H9 (cell line): ENCODE results near the gene NPLOC4. TPM values are rescaled to one million over a fixed set of nuclear protein-coding genes. Genes with fewer than 3 reads are reported as not detected.

ENCODE experiments used
- DNase-seq: peaks from one replicate; pipeline ENCODE4 v3.0.0-alpha.2; 2017
- H2AFZ ChIP-seq: one replicate; pipeline ENCODE4 v1.6.1; 2013; ENCODE audit warnings: mild to moderate bottlenecking, low read length, control low read depth, moderate library complexity
- H2AK5ac ChIP-seq: 2 replicates; pipeline ENCODE4 v1.6.1; 2013; ENCODE audit warnings: low read length, control low read depth, mixed read lengths; ENCODE audit not compliant: insufficient read length
- H2BK120ac ChIP-seq: one replicate; pipeline ENCODE4 v1.6.1; 2013; ENCODE audit warnings: low read depth, mild to moderate bottlenecking, low read length, control low read depth, inconsistent platforms; ENCODE audit not compliant: poor library complexity, severe bottlenecking
- H2BK12ac ChIP-seq: 2 replicates; pipeline ENCODE4 v1.6.1; 2013; ENCODE audit warnings: low read length, control low read depth, mixed read lengths, low read depth; ENCODE audit not compliant: insufficient read length
- H2BK15ac ChIP-seq: 2 replicates; pipeline ENCODE4 v1.6.1; 2013; ENCODE audit warnings: low read depth, low read length, control low read depth
- H2BK20ac ChIP-seq: one replicate; pipeline ENCODE4 v1.6.1; 2013; ENCODE audit warnings: low read depth, mild to moderate bottlenecking, low read length, control low read depth, inconsistent platforms; ENCODE audit not compliant: poor library complexity, severe bottlenecking
- H2BK5ac ChIP-seq: 2 replicates; pipeline ENCODE4 v1.6.1; 2013; ENCODE audit warnings: low read length, control low read depth, mixed read lengths; ENCODE audit not compliant: insufficient read length
- H3K14ac ChIP-seq: 2 replicates; pipeline ENCODE4 v1.6.1; 2013; ENCODE audit warnings: low read length, control low read depth; ENCODE audit not compliant: insufficient read depth
- H3K18ac ChIP-seq: 2 replicates; pipeline ENCODE4 v1.6.1; 2013; ENCODE audit warnings: low read depth, mild to moderate bottlenecking, mixed read lengths, low read length, control low read depth; ENCODE audit not compliant: insufficient read length
- H3K23ac ChIP-seq: 2 replicates; pipeline ENCODE4 v1.6.1; 2013; ENCODE audit warnings: low read length, control low read depth, mixed read lengths, low read depth; ENCODE audit not compliant: insufficient read length
- H3K23me2 ChIP-seq: 2 replicates; pipeline ENCODE4 v1.6.1; 2013; ENCODE audit warnings: low read depth, mild to moderate bottlenecking, mixed read lengths, low read length, control low read depth; ENCODE audit not compliant: insufficient read length, poor library complexity, severe bottlenecking
- H3K27ac ChIP-seq: 2 replicates; pipeline ENCODE4 v1.5.1; 2013; ENCODE audit warnings: low read length, control low read depth, mixed read lengths, low read depth; ENCODE audit not compliant: insufficient read length
- H3K27me3 ChIP-seq: 2 replicates; pipeline ENCODE4 v1.6.1; 2013; ENCODE audit warnings: low read length, control low read depth, inconsistent platforms; ENCODE audit not compliant: insufficient read depth
- H3K4ac ChIP-seq: 2 replicates; pipeline ENCODE4 v1.6.1; 2013; ENCODE audit warnings: low read depth, mild to moderate bottlenecking, control low read depth, inconsistent platforms, low read length, moderate library complexity
- H3K4me1 ChIP-seq: 2 replicates; pipeline ENCODE4 v1.6.1; 2013; ENCODE audit warnings: low read length, control low read depth, inconsistent platforms; ENCODE audit not compliant: insufficient read depth
- H3K4me2 ChIP-seq: 2 replicates; pipeline ENCODE4 v1.6.1; 2013; ENCODE audit warnings: low read length, control low read depth, mixed read lengths; ENCODE audit not compliant: insufficient read length, insufficient read depth
- H3K56ac ChIP-seq: 2 replicates; pipeline ENCODE4 v1.6.1; 2013; ENCODE audit warnings: low read depth, mild to moderate bottlenecking, mixed read lengths, low read length, control low read depth; ENCODE audit not compliant: insufficient read length
- H3K79me1 ChIP-seq: 2 replicates; pipeline ENCODE4 v1.6.1; 2013; ENCODE audit warnings: low read depth, mild to moderate bottlenecking, moderate library complexity, low read length, control low read depth, inconsistent platforms; ENCODE audit not compliant: insufficient read depth, poor library complexity, severe bottlenecking
- H3K79me2 ChIP-seq: 2 replicates; pipeline ENCODE4 v1.6.1; 2013; ENCODE audit warnings: low read length, control low read depth, inconsistent platforms; ENCODE audit not compliant: insufficient read depth
- H3K9ac ChIP-seq: 2 replicates; pipeline ENCODE4 v1.6.1; 2013; ENCODE audit warnings: low read length, control low read depth, mixed read lengths; ENCODE audit not compliant: insufficient read length; ENCODE audit errors: extremely low read depth
- H3K9me3 ChIP-seq: one replicate; pipeline ENCODE4 v1.6.1; 2013; ENCODE audit warnings: low read depth, low read length, inconsistent platforms; ENCODE audit not compliant: control insufficient read depth
- H3T11ph ChIP-seq: one replicate; pipeline ENCODE4 v1.6.1; 2013; ENCODE audit warnings: mild to moderate bottlenecking, low read length, control low read depth, inconsistent platforms
- H4K20me1 ChIP-seq: one replicate; pipeline ENCODE4 v1.6.1; 2013; ENCODE audit not compliant: control insufficient read depth, insufficient read length, insufficient read depth
- H4K5ac ChIP-seq: 2 replicates; pipeline ENCODE4 v1.6.1; 2013; ENCODE audit warnings: low read depth, mild to moderate bottlenecking, mixed read lengths, low read length, control low read depth; ENCODE audit not compliant: insufficient read length
- H4K8ac ChIP-seq: replicated peaks from 2 replicates; pipeline ENCODE4 v1.6.1; 2013; ENCODE audit warnings: low read length, control low read depth, mixed read lengths, low read depth; ENCODE audit not compliant: insufficient read length
- H4K91ac ChIP-seq: 2 replicates; pipeline ENCODE4 v1.6.1; 2013; ENCODE audit warnings: low read depth, mild to moderate bottlenecking, moderate library complexity, mixed read lengths, low read length, control low read depth; ENCODE audit not compliant: insufficient read length
- H3K27ac Mint-ChIP-seq, 3 experiments: 2 replicates in 2 of 3; 3 replicates in 1 of 3; pipeline ENCODE4 v1.8.0; 2020 to 2021; ENCODE audit warnings: mixed read lengths in 3 of 3, mild to moderate bottlenecking in 1 of 3, moderate library complexity in 1 of 3
- H3K27me3 Mint-ChIP-seq: 2 replicates; pipeline ENCODE4 v1.8.0; 2021; ENCODE audit warnings: low read depth, mild to moderate bottlenecking, moderate library complexity, mixed read lengths
- H3K36me3 Mint-ChIP-seq, 3 experiments: 2 replicates in 2 of 3; 3 replicates in 1 of 3; pipeline ENCODE4 v1.8.0; 2020 to 2021; ENCODE audit warnings: low read depth in 3 of 3, mixed read lengths in 3 of 3; ENCODE audit not compliant: insufficient read depth in 1 of 3
- H3K4me1 Mint-ChIP-seq, 2 experiments: 2 replicates each; pipeline ENCODE4 v1.8.0; 2020; ENCODE audit warnings: mixed read lengths in 2 of 2
- H3K4me3 Mint-ChIP-seq, 2 experiments: 2 replicates in 1 of 2; 3 replicates in 1 of 2; pipeline ENCODE4 v1.8.0; 2020 to 2021; ENCODE audit warnings: mild to moderate bottlenecking in 2 of 2, mixed read lengths in 2 of 2, moderate library complexity in 1 of 2
- H3K9me3 Mint-ChIP-seq, 2 experiments: 2 replicates in 1 of 2; 3 replicates in 1 of 2; pipeline ENCODE4 v1.8.0; 2020; ENCODE audit warnings: mild to moderate bottlenecking in 2 of 2, mixed read lengths in 2 of 2, moderate library complexity in 1 of 2
- WGBS: extraction: QIAGEN DNeasy Blood & Tissue Kit; methylation state at CpG from one replicate; pipeline ENCODE4 v1.1.7; 2013; ENCODE audit warnings: missing lambda C conversion rate, low lambda C conversion rate, mixed read lengths; ENCODE audit not compliant: insufficient read length; ENCODE audit errors: extremely low coverage; 5-methylcytosine and 5-hydroxymethylcytosine counted together
- total RNA-seq: library from RNA; stranded (reverse); gene quantifications from 2 replicates; pipeline ENCODE4 v1.2.1, GENCODE V29; 2021
- TF ChIP-seq, protein P1 (sequence below): fragments of 200-600 bp; sonication (generic); conservative IDR thresholded peaks from 3 replicates; pipeline ENCODE4 v1.8.0; 2021; ENCODE audit warnings: antibody characterized with exemption, mild to moderate bottlenecking

NPLOC4 gene
- total RNA-seq, 1 experiment from 2014 or later: 103 TPM

DNA sequence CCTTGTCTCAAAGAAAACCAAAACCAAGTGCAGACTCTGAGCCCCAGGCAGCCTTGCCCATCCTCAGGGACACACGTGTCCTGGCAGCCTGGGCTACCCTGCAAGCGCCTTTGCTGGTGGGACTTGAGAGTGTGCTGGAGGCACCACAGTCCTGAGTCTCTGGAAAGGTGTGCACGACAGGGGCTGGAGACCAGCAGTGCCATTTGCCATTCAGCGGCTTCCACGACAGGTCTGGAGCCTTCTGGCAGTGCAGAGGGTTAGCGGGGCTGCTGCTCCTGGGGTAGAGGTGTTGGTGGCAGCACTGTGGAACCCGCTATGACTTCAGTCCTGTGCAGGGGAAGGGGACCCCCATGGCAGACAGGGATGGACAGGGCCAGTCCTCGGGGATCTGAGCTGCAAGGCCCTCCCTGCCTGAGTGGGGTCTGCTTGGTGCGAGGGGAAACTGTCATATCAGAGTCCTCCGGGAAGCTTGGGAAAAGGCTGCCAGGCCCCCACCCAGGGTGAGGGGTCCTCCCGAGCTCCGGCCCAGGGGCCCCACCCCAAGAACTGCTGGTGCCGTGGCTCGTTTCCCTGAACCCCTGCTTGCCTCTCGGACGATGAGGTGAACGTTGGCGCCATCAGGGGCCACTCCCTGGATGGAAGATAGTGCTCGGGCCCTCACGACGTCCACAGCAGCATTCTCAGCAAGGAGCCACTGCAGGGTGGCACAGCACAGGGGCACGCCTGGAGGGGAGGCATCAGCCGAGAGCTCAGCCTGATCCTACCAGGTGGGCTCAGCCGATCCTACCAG lies 91.6 kb downstream of the NPLOC4 start:
- no peaks in the 10 kb centered on the region for H3K4me1 Mint-ChIP-seq
- H3K27ac ChIP-seq: no peak overlapping the region
- H3K9me3 ChIP-seq: no peaks in the 10 kb centered on the region
- no peak overlapping the region for H3K23ac ChIP-seq
- no peak overlapping the region for H3K56ac ChIP-seq
- no peaks in the 10 kb centered on the region for H3K27me3 Mint-ChIP-seq
- TF ChIP-seq, protein P1, sequence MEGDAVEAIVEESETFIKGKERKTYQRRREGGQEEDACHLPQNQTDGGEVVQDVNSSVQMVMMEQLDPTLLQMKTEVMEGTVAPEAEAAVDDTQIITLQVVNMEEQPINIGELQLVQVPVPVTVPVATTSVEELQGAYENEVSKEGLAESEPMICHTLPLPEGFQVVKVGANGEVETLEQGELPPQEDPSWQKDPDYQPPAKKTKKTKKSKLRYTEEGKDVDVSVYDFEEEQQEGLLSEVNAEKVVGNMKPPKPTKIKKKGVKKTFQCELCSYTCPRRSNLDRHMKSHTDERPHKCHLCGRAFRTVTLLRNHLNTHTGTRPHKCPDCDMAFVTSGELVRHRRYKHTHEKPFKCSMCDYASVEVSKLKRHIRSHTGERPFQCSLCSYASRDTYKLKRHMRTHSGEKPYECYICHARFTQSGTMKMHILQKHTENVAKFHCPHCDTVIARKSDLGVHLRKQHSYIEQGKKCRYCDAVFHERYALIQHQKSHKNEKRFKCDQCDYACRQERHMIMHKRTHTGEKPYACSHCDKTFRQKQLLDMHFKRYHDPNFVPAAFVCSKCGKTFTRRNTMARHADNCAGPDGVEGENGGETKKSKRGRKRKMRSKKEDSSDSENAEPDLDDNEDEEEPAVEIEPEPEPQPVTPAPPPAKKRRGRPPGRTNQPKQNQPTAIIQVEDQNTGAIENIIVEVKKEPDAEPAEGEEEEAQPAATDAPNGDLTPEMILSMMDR: no peak
- H2BK120ac ChIP-seq: no peak overlapping the region
- no peaks in the 10 kb centered on the region for H3K79me2 ChIP-seq
- H3K4me2 ChIP-seq: no peak overlapping the region
- no peaks in the 10 kb centered on the region for H3K4me1 ChIP-seq
- no peak overlapping the region; a peak in 1 of 7 replicates for H3K27ac Mint-ChIP-seq
- no peak overlapping the region for H3K9ac ChIP-seq
- H4K91ac ChIP-seq: no peak overlapping the region
- H2AK5ac ChIP-seq: no peak overlapping the region
- no peak overlapping the region for H3K4ac ChIP-seq
- H2AFZ ChIP-seq: no peak overlapping the region
- H3K4me3 Mint-ChIP-seq: no peak overlapping the region
- no peak overlapping the region for H2BK20ac ChIP-seq
- no peak overlapping the region for H3T11ph ChIP-seq
- H4K8ac ChIP-seq: no peak overlapping the region
- H3K36me3 Mint-ChIP-seq: peaks cover 23 to 59% (median 43%) of the 10 kb centered on the region in 3 experiments
- no peak for DNase-seq
- H2BK5ac ChIP-seq: no peak overlapping the region
- WGBS: no CpG with 5 or more reads among the region's 24 CpGs
- no peaks in the 10 kb centered on the region for H3K23me2 ChIP-seq
- no peak overlapping the region for H4K5ac ChIP-seq
- no peak overlapping the region for H3K14ac ChIP-seq
- H2BK15ac ChIP-seq: no peak overlapping the region
- no peak overlapping the region for H3K18ac ChIP-seq
- no peaks in the 10 kb centered on the region for H3K79me1 ChIP-seq
- H3K9me3 Mint-ChIP-seq: no peaks in the 10 kb centered on the region; a peak in 1 of 5 replicates
- H3K27me3 ChIP-seq: no peaks in the 10 kb centered on the region
- H2BK12ac ChIP-seq: no peak overlapping the region
- H4K20me1 ChIP-seq: peaks cover under 1% of the 10 kb centered on the region
